Upper lobe of left lung (tissue), 4 donors: ENCODE measurements around the gene IGFBP5.

Experiments
- POLR2AphosphoS5 ChIP-seq, 2 donors: sonication (generic); formaldehyde crosslinking; IDR thresholded peaks; one replicate each; pipeline ENCODE4 v1.5.1; 2017; ENCODE audit warnings: antibody characterized with exemption in 2 of 2
- TF ChIP-seq, protein P1 (sequence below), 6 experiments: fragments of 450-650 bp in 4 of 6; fragments of 200-600 bp in 2 of 6; sonication (generic) in 2 of 6; IDR thresholded peaks; one replicate each; pipeline ENCODE4 v1.5.1; 2016 to 2019; ENCODE audit warnings: antibody characterized with exemption in 6 of 6

DNA sequence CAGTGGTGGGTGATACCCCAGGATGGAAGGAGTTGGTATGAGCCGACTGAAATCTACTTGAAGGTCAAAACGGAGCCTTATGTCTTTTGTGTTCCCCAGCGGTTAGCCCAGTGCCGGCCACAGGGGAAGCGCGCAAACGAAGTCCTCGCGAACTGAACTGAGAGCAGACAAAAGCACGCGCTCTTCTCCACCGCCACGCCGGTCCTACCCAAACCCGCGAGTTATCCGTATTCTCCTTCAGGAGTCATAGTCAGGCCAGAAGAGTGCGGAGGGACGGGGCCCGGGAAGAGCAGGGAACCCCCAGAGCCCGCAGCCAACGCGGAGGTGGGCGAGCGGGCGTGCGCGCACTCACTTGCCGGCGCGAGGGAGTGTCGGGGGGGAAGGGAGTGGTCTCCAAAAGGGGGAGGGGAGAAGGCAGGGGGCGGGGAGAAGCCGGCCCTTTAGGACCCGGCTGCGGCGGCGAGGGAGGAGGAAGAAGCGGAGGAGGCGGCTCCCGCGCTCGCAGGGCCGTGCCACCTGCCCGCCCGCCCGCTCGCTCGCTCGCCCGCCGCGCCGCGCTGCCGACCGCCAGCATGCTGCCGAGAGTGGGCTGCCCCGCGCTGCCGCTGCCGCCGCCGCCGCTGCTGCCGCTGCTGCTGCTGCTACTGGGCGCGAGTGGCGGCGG, 62.3 kb downstream of the IGFBP5 start, which contains the start of gene IGFBP2:
- TF ChIP-seq POLR2AphosphoS5 (IDR thresholded peaks at IDR 0.05): no peak
- TF ChIP-seq, protein P1, sequence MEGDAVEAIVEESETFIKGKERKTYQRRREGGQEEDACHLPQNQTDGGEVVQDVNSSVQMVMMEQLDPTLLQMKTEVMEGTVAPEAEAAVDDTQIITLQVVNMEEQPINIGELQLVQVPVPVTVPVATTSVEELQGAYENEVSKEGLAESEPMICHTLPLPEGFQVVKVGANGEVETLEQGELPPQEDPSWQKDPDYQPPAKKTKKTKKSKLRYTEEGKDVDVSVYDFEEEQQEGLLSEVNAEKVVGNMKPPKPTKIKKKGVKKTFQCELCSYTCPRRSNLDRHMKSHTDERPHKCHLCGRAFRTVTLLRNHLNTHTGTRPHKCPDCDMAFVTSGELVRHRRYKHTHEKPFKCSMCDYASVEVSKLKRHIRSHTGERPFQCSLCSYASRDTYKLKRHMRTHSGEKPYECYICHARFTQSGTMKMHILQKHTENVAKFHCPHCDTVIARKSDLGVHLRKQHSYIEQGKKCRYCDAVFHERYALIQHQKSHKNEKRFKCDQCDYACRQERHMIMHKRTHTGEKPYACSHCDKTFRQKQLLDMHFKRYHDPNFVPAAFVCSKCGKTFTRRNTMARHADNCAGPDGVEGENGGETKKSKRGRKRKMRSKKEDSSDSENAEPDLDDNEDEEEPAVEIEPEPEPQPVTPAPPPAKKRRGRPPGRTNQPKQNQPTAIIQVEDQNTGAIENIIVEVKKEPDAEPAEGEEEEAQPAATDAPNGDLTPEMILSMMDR (IDR thresholded peaks at IDR 0.05): no peak
